ENCODE results near the gene NEXN.

DNA sequence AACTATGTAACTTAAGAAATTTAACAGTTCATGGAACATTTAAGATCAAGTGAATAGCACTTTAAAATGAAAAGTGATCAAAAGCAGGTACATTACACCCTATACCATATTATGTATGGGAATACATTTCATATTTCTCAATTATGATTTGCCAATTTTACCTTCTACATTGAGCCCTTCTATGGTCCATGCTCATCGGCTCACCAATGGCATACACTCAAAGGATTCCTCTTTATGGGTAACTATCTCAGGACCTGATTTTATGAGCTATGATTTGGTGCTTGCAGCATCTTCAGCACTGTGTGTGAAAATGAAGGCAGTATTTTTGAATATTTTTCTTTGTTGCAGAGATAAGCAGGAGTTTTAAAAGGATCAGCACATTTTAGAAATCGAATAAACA is 56.9 kb downstream of the NEXN start:
- TF ChIP-seq, protein P1, sequence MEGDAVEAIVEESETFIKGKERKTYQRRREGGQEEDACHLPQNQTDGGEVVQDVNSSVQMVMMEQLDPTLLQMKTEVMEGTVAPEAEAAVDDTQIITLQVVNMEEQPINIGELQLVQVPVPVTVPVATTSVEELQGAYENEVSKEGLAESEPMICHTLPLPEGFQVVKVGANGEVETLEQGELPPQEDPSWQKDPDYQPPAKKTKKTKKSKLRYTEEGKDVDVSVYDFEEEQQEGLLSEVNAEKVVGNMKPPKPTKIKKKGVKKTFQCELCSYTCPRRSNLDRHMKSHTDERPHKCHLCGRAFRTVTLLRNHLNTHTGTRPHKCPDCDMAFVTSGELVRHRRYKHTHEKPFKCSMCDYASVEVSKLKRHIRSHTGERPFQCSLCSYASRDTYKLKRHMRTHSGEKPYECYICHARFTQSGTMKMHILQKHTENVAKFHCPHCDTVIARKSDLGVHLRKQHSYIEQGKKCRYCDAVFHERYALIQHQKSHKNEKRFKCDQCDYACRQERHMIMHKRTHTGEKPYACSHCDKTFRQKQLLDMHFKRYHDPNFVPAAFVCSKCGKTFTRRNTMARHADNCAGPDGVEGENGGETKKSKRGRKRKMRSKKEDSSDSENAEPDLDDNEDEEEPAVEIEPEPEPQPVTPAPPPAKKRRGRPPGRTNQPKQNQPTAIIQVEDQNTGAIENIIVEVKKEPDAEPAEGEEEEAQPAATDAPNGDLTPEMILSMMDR (IDR thresholded peaks at IDR 0.05; ENCODE audit: insufficient read depth, low read length) = no peak
- TF ChIP-seq, protein P2, sequence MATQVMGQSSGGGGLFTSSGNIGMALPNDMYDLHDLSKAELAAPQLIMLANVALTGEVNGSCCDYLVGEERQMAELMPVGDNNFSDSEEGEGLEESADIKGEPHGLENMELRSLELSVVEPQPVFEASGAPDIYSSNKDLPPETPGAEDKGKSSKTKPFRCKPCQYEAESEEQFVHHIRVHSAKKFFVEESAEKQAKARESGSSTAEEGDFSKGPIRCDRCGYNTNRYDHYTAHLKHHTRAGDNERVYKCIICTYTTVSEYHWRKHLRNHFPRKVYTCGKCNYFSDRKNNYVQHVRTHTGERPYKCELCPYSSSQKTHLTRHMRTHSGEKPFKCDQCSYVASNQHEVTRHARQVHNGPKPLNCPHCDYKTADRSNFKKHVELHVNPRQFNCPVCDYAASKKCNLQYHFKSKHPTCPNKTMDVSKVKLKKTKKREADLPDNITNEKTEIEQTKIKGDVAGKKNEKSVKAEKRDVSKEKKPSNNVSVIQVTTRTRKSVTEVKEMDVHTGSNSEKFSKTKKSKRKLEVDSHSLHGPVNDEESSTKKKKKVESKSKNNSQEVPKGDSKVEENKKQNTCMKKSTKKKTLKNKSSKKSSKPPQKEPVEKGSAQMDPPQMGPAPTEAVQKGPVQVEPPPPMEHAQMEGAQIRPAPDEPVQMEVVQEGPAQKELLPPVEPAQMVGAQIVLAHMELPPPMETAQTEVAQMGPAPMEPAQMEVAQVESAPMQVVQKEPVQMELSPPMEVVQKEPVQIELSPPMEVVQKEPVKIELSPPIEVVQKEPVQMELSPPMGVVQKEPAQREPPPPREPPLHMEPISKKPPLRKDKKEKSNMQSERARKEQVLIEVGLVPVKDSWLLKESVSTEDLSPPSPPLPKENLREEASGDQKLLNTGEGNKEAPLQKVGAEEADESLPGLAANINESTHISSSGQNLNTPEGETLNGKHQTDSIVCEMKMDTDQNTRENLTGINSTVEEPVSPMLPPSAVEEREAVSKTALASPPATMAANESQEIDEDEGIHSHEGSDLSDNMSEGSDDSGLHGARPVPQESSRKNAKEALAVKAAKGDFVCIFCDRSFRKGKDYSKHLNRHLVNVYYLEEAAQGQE (IDR thresholded peaks at IDR 0.05; ENCODE audit: insufficient replicate concordance, low read depth) = no peak
- TF ChIP-seq POLR2AphosphoS5 (IDR thresholded peaks at IDR 0.05; ENCODE audit: low read depth) (no peak), GABPA (IDR thresholded peaks at IDR 0.05; ENCODE audit: low read depth) (no peak)

All from HL-60 (cell line).